Adrenal gland (tissue), 12 donors: ENCODE measurements around the gene SLC6A1. TPM values are rescaled to one million over a fixed set of nuclear protein-coding genes. Genes with fewer than 3 reads are reported as not detected.

Experiments used
- DNase-seq, 7 donors: peaks; one replicate each; pipeline ENCODE4 v3.0.0-alpha.2; 2019 to 2020
- H3K27ac ChIP-seq, 5 donors: fragments of 200-600 bp; sonication (generic) in 4 of 5; 1 replicate in 3 of 5; 2 replicates in 2 of 5; pipeline versions ENCODE4 v1.5.1 to v1.8.0; 2016 to 2020; ENCODE audit warnings: mild to moderate bottlenecking in 1 of 5
- H3K27me3 ChIP-seq: fragments of 200-600 bp; 2 replicates; pipeline ENCODE4 v1.8.0; 2021
- H3K36me3 ChIP-seq, 2 donors: fragments of 200-600 bp; replicated peaks in 1 of 2; 1 replicate in 1 of 2; 2 replicates in 1 of 2; pipeline versions ENCODE4 v1.5.1 to v1.8.0; 2018 to 2022
- H3K4me1 ChIP-seq, 2 donors: fragments of 200-600 bp; replicated peaks in 1 of 2; 1 replicate in 1 of 2; 2 replicates in 1 of 2; pipeline versions ENCODE4 v1.5.1 to v1.8.0; 2018 to 2021
- H3K4me3 ChIP-seq, 4 donors: fragments of 200-600 bp; sonication (generic) in 3 of 4; one replicate each; pipeline ENCODE4 v1.5.1; 2016 to 2018
- H3K9me3 ChIP-seq, 3 donors: fragments of 200-600 bp; sonication (generic) in 1 of 3; replicated peaks in 1 of 3; 1 replicate in 2 of 3; 2 replicates in 1 of 3; pipeline versions ENCODE4 v1.5.1 to v1.8.0; 2016 to 2021
- CTCF ChIP-seq, 6 experiments: fragments of 450-650 bp in 4 of 6; fragments of 200-600 bp in 2 of 6; sonication (generic) in 1 of 6; IDR thresholded peaks; 1 replicate in 5 of 6; 2 replicates in 1 of 6; pipeline versions ENCODE4 v1.5.1 to v1.8.0; 2016 to 2021; ENCODE audit warnings: antibody characterized with exemption in 6 of 6, mild to moderate bottlenecking in 2 of 6, moderate library complexity in 1 of 6
- POLR2A ChIP-seq, 2 donors: fragments of 450-650 bp; IDR thresholded peaks; one replicate each; pipeline ENCODE4 v1.6.1; 2017; ENCODE audit warnings: antibody characterized with exemption in 2 of 2, mild to moderate bottlenecking in 2 of 2, moderate library complexity in 1 of 2
- WGBS, 4 donors: extraction: QIAGEN DNeasy Blood & Tissue Kit in 2 of 4; methylation state at CpG; one replicate each; pipeline versions ENCODE4 v1.1.5 to v1.1.7; 2013 to 2017; 5-methylcytosine and 5-hydroxymethylcytosine counted together
- intact Hi-C, 2 donors: fragments of 100-400 bp; cut with DNase I; formaldehyde crosslinking; loops; one replicate each; pipeline versions ENCODE4 v1.14.1 to v1.15.0; 2022 to 2023
- polyA plus RNA-seq, 3 donors: library from polyadenylated mRNA; stranded (reverse); fragments of 200-250 nt in 2 of 3; fragments of 350-450 nt in 1 of 3; fragmentation: Illumina TruSeq in 1 of 3; extraction: RNeasy Lipid Tissue Mini Kit (QIAGEN cat#74804) in 1 of 3; gene quantifications; one replicate each; pipeline ENCODE4 v1.2.3, GENCODE V29; 2013 to 2014
- total RNA-seq, 9 donors: library from RNA; depleted of rRNA in 4 of 9; stranded (reverse); fragments of >200 nt in 4 of 9; fragments of 120-200 nt in 1 of 9; fragmentation: NEBNext Ultra II Directional in 1 of 9; extraction: Animal tissue kit (Norgen Biotek cat#: 25700) in 1 of 9; gene quantifications; one replicate each; pipeline versions ENCODE4 v1.1.0 to v1.2.4, GENCODE V29; 2013 to 2023
- donor health status: healthy with polysubstance abuse.
- donor health status: Bipolar disorder and iron deficiency.
- donor health status: DM: yes; HTN: yes; CAD: no.
- donor health status: DM: no; HTN: no; CAD: no.
- donor health status: DM: no; HTN: no; CAD: no.
- donor health status: DM: yes; HTN: yes; CAD: no.

Gene SLC6A1
- total and polyA plus RNA-seq, 12 donors: 0.06 to 1.8 (median 0.47) TPM

GRCh38 chr3:10961921-10962320 is 30.6 kb upstream of the SLC6A1 start:
- Histone ChIP-seq H3K36me3 (no peaks in the 10 kb centered on the region), H3K4me1 (no peaks in the 10 kb centered on the region), H3K9me3 (no peaks in the 10 kb centered on the region), H3K27me3 (no peaks in the 10 kb centered on the region), H3K27ac (no peak overlapping the region), H3K4me3 (no peak overlapping the region)
- DNase-seq: no peak
- no peak for TF ChIP-seq CTCF (IDR thresholded peaks at IDR 0.05)
- TF ChIP-seq POLR2A (IDR thresholded peaks at IDR 0.05): no peak
- intact Hi-C loops: no loop called here
- WGBS, 4 donors: 80 to 92% (median 87%) methylated on average over 1 to 2 of the region's 2 CpGs

GRCh38 chr3:10962481-10963036 is 30.0 kb upstream of the SLC6A1 start:
- no peak for TF ChIP-seq POLR2A (IDR thresholded peaks at IDR 0.05)
- no peak for TF ChIP-seq CTCF (IDR thresholded peaks at IDR 0.05)
- Histone ChIP-seq H3K36me3 (no peaks in the 10 kb centered on the region), H3K9me3 (no peaks in the 10 kb centered on the region), H3K27me3 (no peaks in the 10 kb centered on the region), H3K4me3 (no peak overlapping the region), H3K27ac (no peak overlapping the region), H3K4me1 (no peaks in the 10 kb centered on the region)
- WGBS, 4 donors: 59 to 65% (median 64%) methylated on average over 5 of the region's 5 CpGs
- intact Hi-C loops: no loop called here
- DNase-seq: no peak

GRCh38 chr3:10964537-10965167 is 27.9 kb upstream of the SLC6A1 start:
- Histone ChIP-seq H3K4me3 (no peak overlapping the region), H3K27me3 (no peaks in the 10 kb centered on the region), H3K4me1 (no peaks in the 10 kb centered on the region), H3K27ac (no peak overlapping the region), H3K9me3 (no peaks in the 10 kb centered on the region), H3K36me3 (no peaks in the 10 kb centered on the region)
- WGBS, 4 donors: 57 to 70% (median 65%) methylated on average over 6 of the region's 6 CpGs
- TF ChIP-seq POLR2A (IDR thresholded peaks at IDR 0.05): no peak
- no peak for TF ChIP-seq CTCF (IDR thresholded peaks at IDR 0.05)
- intact Hi-C loops: no loop called here
- DNase-seq: peak in 1 of 7 donors; percentile 27

DNA sequence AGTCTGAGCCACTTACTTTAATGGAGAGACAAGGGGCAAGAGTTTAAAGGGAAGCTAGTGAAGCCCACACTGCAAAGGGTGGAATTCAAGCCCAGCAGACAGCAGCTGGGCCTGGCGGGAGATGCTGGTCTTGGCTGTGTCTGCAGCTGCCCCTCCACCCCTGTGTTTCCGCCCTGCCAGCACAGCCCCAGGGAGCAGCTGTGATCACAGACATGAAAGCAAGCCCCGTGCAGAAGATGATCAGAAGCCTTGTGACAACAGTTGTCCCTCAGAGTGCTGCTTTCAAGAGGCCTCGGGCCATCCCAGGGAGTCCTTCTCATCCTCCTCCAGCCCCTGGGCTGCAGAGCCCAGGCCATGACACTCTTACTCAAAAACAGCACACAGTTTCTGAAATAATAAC is 24.1 kb upstream of the SLC6A1 start:
- intact Hi-C loops: no loop called here
- H3K27ac ChIP-seq: no peak overlapping the region
- no peak overlapping the region for H3K4me3 ChIP-seq
- H3K36me3 ChIP-seq: no peaks in the 10 kb centered on the region
- H3K27me3 ChIP-seq: peaks cover 4% of the 10 kb centered on the region
- H3K9me3 ChIP-seq: no peaks in the 10 kb centered on the region
- no peak for DNase-seq
- TF ChIP-seq CTCF (IDR thresholded peaks at IDR 0.05) (no peak), POLR2A (IDR thresholded peaks at IDR 0.05) (no peak)
- no peaks in the 10 kb centered on the region for H3K4me1 ChIP-seq
- WGBS, 4 donors: 46 to 100% (median 61%) methylated on average over 1 to 4 of the region's 4 CpGs
